Activated CD4-positive, alpha-beta T cell treated with anti-CD3 and anti-CD28 coated beads, Interleukin-2, amount 50 U/mL, for 16 hours (primary cell): ENCODE data around the gene CCDC78.

ENCODE experiments used
- DNase-seq: peaks from one replicate; pipeline ENCODE4 v3.0.0-alpha.2; 2020

Gene CCDC78

DNA sequence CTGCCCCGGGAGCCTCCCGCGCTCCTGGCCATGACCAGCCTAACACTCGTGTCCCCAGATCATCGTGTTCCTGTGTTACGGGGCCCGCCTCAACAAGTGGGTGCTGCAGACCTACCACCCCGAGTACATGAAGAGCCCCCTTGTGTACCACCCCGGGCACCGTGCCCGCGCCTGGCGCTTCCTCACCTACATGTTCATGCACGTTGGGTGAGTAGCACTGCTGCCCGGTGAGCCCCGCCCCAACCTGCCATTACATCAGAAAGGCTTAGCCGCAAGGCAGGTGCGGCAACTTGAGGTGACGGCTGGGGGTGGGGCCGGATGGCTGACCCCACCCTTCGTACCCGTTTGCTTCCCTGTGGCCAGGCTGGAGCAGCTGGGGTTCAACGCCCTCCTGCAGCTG lies 49.3 kb downstream of the CCDC78 start:
- no peak for DNase-seq

DNA sequence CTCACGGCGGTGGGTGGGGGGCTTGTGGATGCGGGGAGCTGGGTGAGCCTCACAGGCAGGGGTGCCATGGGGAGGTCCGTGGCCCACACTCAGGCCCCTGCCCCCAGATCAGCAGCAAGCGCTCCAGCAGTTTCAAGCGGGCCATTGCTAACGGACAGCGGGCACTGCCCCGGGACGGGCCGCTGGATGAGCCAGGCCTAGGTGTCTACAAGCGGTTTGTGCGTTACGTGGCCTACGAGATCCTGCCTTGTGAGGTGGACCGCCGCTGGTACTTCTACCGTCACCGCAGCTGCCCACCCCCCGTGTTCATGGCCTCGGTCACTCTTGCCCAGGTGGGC lies 49.7 kb downstream of the CCDC78 start:
- DNase-seq = no peak

DNA sequence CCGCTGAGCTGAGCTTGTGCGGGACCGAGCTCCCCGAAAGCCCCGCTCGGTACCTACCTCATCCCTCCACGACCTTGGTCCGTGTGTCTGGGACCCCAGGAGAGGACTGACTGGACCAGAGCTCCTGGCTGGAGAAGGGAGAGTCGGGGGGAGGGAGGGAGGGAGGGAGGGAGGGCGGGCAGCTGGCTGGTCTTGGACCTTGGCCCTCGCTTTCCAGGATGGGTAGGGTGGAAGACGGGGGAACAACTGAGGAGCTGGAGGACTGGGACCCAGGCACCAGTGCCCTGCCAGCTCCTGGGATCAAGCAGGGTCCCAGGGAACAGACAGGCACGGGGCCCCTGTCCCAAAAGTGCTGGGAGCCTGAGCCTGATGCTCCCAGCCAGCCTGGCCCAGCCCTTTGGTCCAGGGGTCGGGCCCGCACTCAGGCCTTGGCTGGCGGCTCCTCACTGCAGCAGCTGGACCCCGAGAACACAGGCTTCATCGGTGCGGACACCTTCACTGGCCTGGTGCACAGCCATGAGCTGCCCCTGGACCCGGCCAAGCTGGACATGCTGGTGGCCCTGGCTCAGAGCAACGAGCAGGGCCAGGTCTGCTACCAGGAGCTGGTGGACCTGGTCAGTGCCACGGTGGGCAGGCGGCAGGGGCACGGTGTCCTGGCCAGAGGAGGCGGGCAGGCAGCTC lies 50.2 kb downstream of the CCDC78 start:
- DNase-seq = no peak

DNA sequence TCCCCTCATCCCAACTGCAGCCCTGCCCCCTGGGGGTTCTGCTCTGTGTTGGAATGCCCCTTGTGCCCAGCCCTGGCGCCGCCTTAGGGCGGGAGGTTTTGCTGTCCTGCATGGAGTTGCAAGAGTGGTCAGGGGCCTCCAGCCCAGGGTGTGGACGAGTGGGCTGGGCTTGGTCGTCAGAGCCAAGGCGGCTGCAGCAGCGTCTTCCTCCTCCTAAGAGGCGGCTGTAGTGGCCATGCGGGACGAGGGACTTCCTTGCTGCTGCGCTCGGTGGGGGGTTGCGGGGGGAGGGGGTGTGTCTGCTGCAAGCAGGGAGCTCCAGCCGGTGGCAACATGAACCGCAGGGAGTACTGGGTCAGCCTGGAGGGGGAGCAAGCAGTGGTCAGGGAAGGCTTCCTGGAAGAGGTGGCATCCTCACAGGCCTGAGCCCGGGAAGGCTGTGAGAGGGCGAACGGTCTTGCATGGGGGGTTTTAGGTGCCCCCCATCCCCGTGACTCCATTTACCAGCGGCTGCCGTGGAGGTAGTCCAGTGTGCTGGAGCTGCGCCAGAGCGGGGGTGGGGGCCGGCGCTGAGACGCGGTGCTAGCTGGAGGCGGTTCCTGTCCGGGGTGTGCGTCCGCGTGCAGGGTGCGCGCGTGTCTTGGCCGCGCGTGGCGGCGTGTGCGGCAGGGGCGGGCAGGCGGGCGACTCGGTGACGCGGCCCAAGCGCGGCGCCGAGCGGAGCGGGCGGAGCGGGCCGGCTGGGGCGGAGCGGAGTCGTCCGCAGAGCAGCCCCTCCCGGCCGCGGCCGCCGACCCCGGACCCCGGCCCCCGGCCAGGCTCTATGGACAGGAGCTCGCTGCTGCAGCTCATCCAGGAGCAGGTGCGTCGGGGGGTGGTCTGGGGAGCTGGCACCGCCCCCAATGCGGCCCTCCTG lies 51.0 kb downstream of the CCDC78 start, which contains the start of gene RHBDL1:
RHBDL1 (plus strand) TSS at position 704 of the 916 bp plus-strand sequence; CDS start at position 824, 120 bp downstream.
- DNase-seq = no peak

DNA sequence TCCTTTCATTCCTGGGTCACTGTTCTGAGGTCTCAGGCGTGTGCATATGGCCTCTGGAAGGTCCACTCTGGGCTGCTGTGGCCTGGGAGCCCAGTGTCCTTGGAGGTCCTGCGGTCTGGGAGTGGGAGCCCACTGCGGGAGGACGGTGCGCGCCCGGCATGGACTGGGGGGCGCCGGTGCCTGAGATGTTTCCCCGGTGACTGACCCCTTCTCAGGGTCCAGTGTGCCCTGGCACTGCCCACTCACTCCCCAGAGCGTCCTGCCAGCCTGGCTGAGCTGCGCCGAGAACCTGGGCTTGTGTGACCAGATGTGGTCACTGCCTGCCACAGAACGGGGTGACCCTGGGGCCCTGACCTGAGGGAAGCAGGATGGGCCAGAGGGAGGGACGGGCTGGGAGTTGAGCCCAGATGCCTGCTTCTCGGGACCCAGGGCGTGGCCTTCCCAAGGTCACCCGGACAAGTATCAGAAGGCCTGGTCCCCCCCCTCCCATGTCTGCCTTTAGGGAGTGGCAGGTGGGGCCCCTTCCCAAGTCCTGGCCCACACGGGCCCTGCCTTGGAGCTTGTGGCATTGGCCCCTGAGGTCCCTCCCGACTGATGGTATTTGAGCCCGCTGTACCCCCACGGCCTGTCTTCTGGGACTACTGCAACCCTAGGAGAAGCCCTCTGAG lies 51.9 kb downstream of the CCDC78 start:
- no peak for DNase-seq

DNA sequence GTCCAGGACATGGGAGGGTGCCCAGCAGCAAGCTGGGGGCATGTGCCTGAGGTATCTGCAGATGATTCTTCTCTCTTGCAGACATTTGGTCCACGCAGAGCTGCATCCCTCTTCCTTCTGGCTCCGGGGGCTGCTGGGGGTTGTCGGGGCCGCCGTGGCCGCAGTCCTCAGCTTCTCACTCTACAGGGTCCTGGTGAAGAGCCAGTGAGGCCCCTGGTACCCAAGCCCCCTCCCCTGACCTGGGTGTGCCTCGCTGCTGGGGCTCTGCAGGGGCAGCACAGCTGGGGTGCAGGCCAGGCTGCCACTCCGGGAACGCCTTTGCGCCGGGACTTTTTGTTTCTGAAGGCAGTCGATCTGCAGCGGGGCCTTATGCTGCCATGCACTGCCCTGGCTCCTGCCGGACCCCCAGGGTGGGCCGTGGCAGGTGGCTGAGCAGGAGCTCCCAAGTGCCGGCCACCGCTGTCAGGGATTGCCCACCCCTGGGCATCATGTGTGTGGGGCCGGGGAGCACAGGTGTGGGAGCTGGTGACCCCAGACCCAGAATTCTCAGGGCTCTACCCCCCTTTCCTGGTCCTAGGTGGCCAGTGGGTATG lies 52.7 kb downstream of the CCDC78 start:
- no peak for DNase-seq

DNA sequence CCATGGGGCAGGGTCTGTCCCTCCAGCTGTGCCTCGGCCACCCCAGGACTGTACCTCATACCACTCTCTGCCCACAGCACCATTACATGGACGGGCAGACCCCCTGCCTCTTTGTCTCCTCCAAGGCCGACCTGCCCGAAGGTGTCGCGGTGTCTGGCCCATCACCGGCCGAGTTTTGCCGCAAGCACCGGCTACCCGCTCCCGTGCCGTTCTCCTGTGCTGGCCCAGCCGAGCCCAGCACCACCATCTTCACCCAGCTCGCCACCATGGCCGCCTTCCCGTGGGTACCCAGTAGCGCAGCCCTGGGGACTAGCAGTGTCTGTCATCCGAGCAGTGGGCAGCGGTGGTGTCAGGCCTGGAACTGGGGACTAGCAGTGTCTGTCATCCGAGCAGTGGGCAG lies 53.4 kb downstream of the CCDC78 start:
- no peak for DNase-seq
